Transverse colon (tissue), 4 donors: ENCODE results near the gene CHAT. TPM values are rescaled to one million over a fixed set of nuclear protein-coding genes. Genes with fewer than 3 reads are reported as not detected.

ENCODE experiments used
- DNase-seq: peaks from one replicate; pipeline ENCODE4 v3.0.0-alpha.2; 2019
- H3K27ac ChIP-seq, 4 donors: fragments of 200-600 bp; sonication (generic); 2 replicates each; pipeline ENCODE4 v1.5.1; 2016 to 2018; ENCODE audit warnings: inconsistent platforms in 4 of 4
- H3K27me3 ChIP-seq: fragments of 200-600 bp; sonication (generic); 2 replicates; pipeline ENCODE4 v1.5.1; 2017; ENCODE audit warnings: inconsistent platforms
- H3K36me3 ChIP-seq, 4 donors: fragments of 200-600 bp; sonication (generic); 2 replicates each; pipeline ENCODE4 v1.5.1; 2017 to 2019; ENCODE audit warnings: inconsistent platforms in 4 of 4
- H3K4me1 ChIP-seq, 4 donors: fragments of 200-600 bp; sonication (generic); 2 replicates each; pipeline ENCODE4 v1.5.1; 2017 to 2020; ENCODE audit warnings: inconsistent platforms in 4 of 4
- H3K4me3 ChIP-seq, 4 donors: fragments of 200-600 bp; sonication (generic); 1 replicate in 1 of 4; 2 replicates in 3 of 4; pipeline versions ENCODE4 v1.5.1 to v1.6.1; 2017 to 2019; ENCODE audit warnings: inconsistent platforms in 4 of 4
- H3K9me3 ChIP-seq, 2 donors: fragments of 200-600 bp; sonication (generic); 2 replicates each; pipeline ENCODE4 v1.5.1; 2017 to 2019; ENCODE audit warnings: inconsistent platforms in 2 of 2
- EP300 ChIP-seq: sonication (generic); formaldehyde crosslinking; IDR thresholded peaks from one replicate; pipeline ENCODE4 v1.6.1; 2017; ENCODE audit warnings: antibody characterized with exemption, low read depth
- POLR2A ChIP-seq: fragments of 450-650 bp; IDR thresholded peaks from one replicate; pipeline ENCODE4 v1.6.1; 2016; ENCODE audit warnings: antibody characterized with exemption, mild to moderate bottlenecking, moderate library complexity
- POLR2AphosphoS5 ChIP-seq, 3 donors: sonication (generic); formaldehyde crosslinking; IDR thresholded peaks; one replicate each; pipeline ENCODE4 v1.6.1; 2016; ENCODE audit warnings: antibody characterized with exemption in 3 of 3
- WGBS, 2 donors: methylation state at CpG; one replicate each; pipeline ENCODE4 v1.1.5; 2018; ENCODE audit warnings: low coverage in 1 of 2; 5-methylcytosine and 5-hydroxymethylcytosine counted together
- in situ Hi-C, 4 donors: fragments of 200-750 bp; cut with MboI; loops; one replicate each; pipeline versions ENCODE4 v1.15.0 to v1.15.1; 2017; ENCODE audit warnings: low sequenced_read_pairs in 3 of 4, low pct_ligation_motif_present in 1 of 4, low pct_unique_long_range_greater_than_20kb in 1 of 4
- intact Hi-C: fragments of 100-400 bp; cut with DNase I; formaldehyde crosslinking; loops from one replicate; pipeline ENCODE4 v1.15.1; 2023; ENCODE audit warnings: low total_unique reads
- total RNA-seq, 4 donors: library from RNA; depleted of rRNA; stranded (reverse); fragments of >200 nt; gene quantifications; one replicate each; pipeline ENCODE4 v1.1.0, GENCODE V29; 2016
- TF ChIP-seq, protein P1 (sequence below), 5 experiments: fragments of 200-600 bp in 3 of 5; fragments of 450-650 bp in 2 of 5; sonication (generic) in 3 of 5; IDR thresholded peaks; 1 replicate in 2 of 5; 2 replicates in 3 of 5; pipeline ENCODE4 v1.5.1; 2016 to 2017; ENCODE audit warnings: antibody characterized with exemption in 5 of 5, inconsistent platforms in 3 of 5, mild to moderate bottlenecking in 2 of 5, moderate library complexity in 1 of 5

Gene CHAT
- total RNA-seq, 4 donors from 2014 or later: 1.1 to 3.8 TPM; not detected in 2

- no peak overlapping the region for H3K4me3 ChIP-seq
- intact Hi-C loops: no loop called here
- TF ChIP-seq, protein P1, sequence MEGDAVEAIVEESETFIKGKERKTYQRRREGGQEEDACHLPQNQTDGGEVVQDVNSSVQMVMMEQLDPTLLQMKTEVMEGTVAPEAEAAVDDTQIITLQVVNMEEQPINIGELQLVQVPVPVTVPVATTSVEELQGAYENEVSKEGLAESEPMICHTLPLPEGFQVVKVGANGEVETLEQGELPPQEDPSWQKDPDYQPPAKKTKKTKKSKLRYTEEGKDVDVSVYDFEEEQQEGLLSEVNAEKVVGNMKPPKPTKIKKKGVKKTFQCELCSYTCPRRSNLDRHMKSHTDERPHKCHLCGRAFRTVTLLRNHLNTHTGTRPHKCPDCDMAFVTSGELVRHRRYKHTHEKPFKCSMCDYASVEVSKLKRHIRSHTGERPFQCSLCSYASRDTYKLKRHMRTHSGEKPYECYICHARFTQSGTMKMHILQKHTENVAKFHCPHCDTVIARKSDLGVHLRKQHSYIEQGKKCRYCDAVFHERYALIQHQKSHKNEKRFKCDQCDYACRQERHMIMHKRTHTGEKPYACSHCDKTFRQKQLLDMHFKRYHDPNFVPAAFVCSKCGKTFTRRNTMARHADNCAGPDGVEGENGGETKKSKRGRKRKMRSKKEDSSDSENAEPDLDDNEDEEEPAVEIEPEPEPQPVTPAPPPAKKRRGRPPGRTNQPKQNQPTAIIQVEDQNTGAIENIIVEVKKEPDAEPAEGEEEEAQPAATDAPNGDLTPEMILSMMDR (IDR thresholded peaks at IDR 0.05): no peak
- TF ChIP-seq POLR2AphosphoS5 (IDR thresholded peaks at IDR 0.05) (no peak), POLR2A (no peak), EP300 (no peak)
- in situ Hi-C loops: loop anchor here in 2 of 4 donors (25.0 kb wide), 1 partner anchor 634 kb away; no protein-coding TSS in a partner anchor
- H3K27me3 ChIP-seq: no peaks in the 10 kb centered on the region
- WGBS, 2 donors: 90% methylated on average over 3 of the region's 3 CpGs; no CpG with 5 or more reads in 1 of the 2 donors
- DNase-seq: no peak
- no peaks in the 10 kb centered on the region for H3K9me3 ChIP-seq
- no peaks in the 10 kb centered on the region for H3K4me1 ChIP-seq
- no peak overlapping the region for H3K27ac ChIP-seq
- no peaks in the 10 kb centered on the region for H3K36me3 ChIP-seq
These were observed 35.4 kb upstream of the CHAT start for GRCh38 chr10:49578392-49578791.

DNA sequence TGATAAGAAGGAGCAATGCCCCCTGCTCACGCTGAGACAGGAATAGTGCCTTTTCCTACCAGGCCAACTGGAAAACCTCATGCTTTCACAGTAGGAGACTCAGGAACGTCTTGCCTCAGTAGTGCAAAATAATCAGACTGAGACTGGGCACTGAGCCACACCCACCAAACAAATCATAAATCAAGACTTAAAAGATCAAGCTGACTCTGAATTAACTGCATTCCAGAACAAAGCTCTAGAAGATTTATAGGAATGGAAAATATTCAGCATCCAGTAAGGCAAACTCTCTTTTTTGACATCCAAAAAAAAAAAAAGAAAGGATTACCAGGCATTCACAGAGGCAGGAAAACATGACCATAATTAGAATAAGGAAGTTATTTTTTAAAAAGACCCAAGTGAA lies 34.2 kb upstream of the CHAT start:
- peak in 1 of 3 donors; percentile 20 for TF ChIP-seq POLR2AphosphoS5 (IDR thresholded peaks at IDR 0.05)
- no peak for TF ChIP-seq POLR2A
- intact Hi-C loops: no loop called here

GRCh38 chr10:49585387-49585786 lies 28.4 kb upstream of the CHAT start:
- no peak for TF ChIP-seq EP300
- TF ChIP-seq POLR2AphosphoS5 (IDR thresholded peaks at IDR 0.05): no peak
- no peak for TF ChIP-seq POLR2A
- TF ChIP-seq, protein P1 (IDR thresholded peaks at IDR 0.05): no peak
- Histone ChIP-seq H3K36me3 (no peaks in the 10 kb centered on the region), H3K27ac (no peak overlapping the region), H3K9me3 (no peaks in the 10 kb centered on the region), H3K4me1 (no peaks in the 10 kb centered on the region), H3K27me3 (peaks cover 4% of the 10 kb centered on the region), H3K4me3 (no peak overlapping the region)
- no peak for DNase-seq
- in situ Hi-C loops (loop anchor here in 2 of 4 donors (25.0 kb wide), 1 partner anchor 627 kb away; no protein-coding TSS in a partner anchor), intact Hi-C loops (no loop called here)

More for the DNA sequence above, 34.2 kb upstream of the CHAT start:
- Histone ChIP-seq H3K27me3 (no peaks in the 10 kb centered on the region), H3K36me3 (no peaks in the 10 kb centered on the region), H3K27ac (no peak overlapping the region), H3K4me1 (no peaks in the 10 kb centered on the region), H3K9me3 (no peaks in the 10 kb centered on the region), H3K4me3 (no peak overlapping the region)
- no peak for DNase-seq
- 36% methylated on average over 2 of the region's 2 CpGs; no CpG with 5 or more reads in 1 of the 2 donors for WGBS, 2 donors
- in situ Hi-C loops: loop anchor here in 2 of 4 donors (25.0 kb wide), 1 partner anchor 633 kb away; no protein-coding TSS in a partner anchor

DNA sequence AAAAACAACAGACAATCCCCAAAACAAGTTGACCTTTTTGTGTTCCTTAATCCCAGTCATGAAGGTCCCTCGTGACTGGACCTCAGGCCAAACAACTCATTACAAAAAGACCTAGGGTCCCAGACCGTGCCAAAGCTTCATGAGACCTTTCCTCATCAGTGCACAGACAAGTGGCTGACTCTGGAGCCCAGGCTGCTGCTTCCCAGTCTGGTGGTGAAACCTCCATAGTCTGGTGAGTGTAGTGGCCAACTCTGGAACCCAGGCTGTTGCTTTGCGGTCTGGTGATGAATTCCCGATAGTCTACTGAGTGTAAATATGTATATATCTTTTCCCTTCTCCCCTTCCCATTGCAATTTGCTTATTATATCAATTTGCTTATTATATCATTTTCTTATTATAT lies 25.9 kb upstream of the CHAT start:
- in situ Hi-C loops: loop anchor here in 2 of 4 donors (25.0 kb wide), 1 partner anchor 624 kb away; no protein-coding TSS in a partner anchor
- Histone ChIP-seq H3K36me3 (no peaks in the 10 kb centered on the region), H3K27ac (no peak overlapping the region), H3K4me1 (no peaks in the 10 kb centered on the region), H3K27me3 (peaks cover 9% of the 10 kb centered on the region), H3K9me3 (no peaks in the 10 kb centered on the region), H3K4me3 (no peak overlapping the region)
- no peak for DNase-seq
- WGBS, 2 donors: 72 to 88% methylated on average over 3 to 4 of the region's 4 CpGs
- TF ChIP-seq POLR2AphosphoS5 (IDR thresholded peaks at IDR 0.05) (no peak), POLR2A (no peak), EP300 (no peak)
- TF ChIP-seq, protein P1 (IDR thresholded peaks at IDR 0.05): no peak
- intact Hi-C loops: no loop called here
